ENCODE results near the gene EIF4A3. TPM values are rescaled to one million over a fixed set of nuclear protein-coding genes. Genes with fewer than 3 reads are reported as not detected.
A peak's percentile ranks its signal among the peaks of the same experiment; 100 is the strongest.

EIF4A3 gene
- total and polyA plus RNA-seq, 2 experiments from 2014 or later = 124 to 126 TPM

DNA sequence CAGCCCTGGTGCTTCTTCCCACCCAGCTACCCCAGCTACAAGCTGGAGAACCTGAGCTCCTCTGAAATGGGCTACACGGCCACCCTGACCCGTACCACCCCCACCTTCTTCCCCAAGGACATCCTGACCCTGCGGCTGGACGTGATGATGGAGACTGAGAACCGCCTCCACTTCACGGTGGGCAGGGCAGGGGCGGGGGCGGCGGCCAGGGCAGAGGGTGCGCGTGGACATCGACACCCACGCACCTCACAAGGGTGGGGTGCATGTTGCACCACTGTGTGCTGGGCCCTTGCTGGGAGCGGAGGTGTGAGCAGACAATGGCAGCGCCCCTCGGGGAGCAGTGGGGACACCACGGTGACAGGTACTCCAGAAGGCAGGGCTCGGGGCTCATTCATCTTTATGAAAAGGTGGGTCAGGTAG lies 42.0 kb downstream of the EIF4A3 start:
- peak overlapping the region; percentile 34 for H3K27ac ChIP-seq
- H3K4me3 ChIP-seq = no peak overlapping the region
- TF ChIP-seq, protein P1, sequence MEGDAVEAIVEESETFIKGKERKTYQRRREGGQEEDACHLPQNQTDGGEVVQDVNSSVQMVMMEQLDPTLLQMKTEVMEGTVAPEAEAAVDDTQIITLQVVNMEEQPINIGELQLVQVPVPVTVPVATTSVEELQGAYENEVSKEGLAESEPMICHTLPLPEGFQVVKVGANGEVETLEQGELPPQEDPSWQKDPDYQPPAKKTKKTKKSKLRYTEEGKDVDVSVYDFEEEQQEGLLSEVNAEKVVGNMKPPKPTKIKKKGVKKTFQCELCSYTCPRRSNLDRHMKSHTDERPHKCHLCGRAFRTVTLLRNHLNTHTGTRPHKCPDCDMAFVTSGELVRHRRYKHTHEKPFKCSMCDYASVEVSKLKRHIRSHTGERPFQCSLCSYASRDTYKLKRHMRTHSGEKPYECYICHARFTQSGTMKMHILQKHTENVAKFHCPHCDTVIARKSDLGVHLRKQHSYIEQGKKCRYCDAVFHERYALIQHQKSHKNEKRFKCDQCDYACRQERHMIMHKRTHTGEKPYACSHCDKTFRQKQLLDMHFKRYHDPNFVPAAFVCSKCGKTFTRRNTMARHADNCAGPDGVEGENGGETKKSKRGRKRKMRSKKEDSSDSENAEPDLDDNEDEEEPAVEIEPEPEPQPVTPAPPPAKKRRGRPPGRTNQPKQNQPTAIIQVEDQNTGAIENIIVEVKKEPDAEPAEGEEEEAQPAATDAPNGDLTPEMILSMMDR (IDR thresholded peaks at IDR 0.05; ENCODE audit: low read depth, low read length) = no peak
- no peaks in the 10 kb centered on the region for H3K9me3 ChIP-seq (ENCODE audit: low read depth)
- no peak for DNase-seq (ENCODE audit: low read depth in 1 of 2, low spot score in 1 of 2)
- peaks cover 8% of the 10 kb centered on the region for H3K4me1 ChIP-seq (ENCODE audit: low read depth)
- H3K36me3 ChIP-seq = no peaks in the 10 kb centered on the region
- H3K27me3 ChIP-seq = no peaks in the 10 kb centered on the region

DNA sequence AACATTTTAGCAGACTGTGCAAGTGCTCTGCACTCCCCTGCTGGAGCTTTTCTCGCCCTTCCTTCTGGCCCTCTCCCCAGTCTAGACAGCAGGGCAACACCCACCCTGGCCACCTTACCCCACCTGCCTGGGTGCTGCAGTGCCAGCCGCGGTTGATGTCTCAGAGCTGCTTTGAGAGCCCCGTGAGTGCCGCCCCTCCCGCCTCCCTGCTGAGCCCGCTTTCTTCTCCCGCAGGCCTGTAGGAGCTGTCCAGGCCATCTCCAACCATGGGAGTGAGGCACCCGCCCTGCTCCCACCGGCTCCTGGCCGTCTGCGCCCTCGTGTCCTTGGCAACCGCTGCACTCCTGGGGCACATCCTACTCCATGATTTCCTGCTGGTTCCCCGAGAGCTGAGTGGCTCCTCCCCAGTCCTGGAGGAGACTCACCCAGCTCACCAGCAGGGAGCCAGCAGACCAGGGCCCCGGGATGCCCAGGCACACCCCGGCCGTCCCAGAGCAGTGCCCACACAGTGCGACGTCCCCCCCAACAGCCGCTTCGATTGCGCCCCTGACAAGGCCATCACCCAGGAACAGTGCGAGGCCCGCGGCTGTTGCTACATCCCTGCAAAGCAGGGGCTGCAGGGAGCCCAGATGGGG lies 42.5 kb downstream of the EIF4A3 start:
- Histone ChIP-seq H3K27ac (peak overlapping the region; percentile 34), H3K4me3 (no peak overlapping the region), H3K4me1 (ENCODE audit: low read depth) (peaks cover 8% of the 10 kb centered on the region), H3K9me3 (ENCODE audit: low read depth) (no peaks in the 10 kb centered on the region), H3K36me3 (no peaks in the 10 kb centered on the region), H3K27me3 (no peaks in the 10 kb centered on the region)
- peak; percentile 52 to 55 for DNase-seq (ENCODE audit: low read depth in 1 of 2, low spot score in 1 of 2)
- TF ChIP-seq, protein P1 (IDR thresholded peaks at IDR 0.05; ENCODE audit: low read depth, low read length) = no peak

DNA sequence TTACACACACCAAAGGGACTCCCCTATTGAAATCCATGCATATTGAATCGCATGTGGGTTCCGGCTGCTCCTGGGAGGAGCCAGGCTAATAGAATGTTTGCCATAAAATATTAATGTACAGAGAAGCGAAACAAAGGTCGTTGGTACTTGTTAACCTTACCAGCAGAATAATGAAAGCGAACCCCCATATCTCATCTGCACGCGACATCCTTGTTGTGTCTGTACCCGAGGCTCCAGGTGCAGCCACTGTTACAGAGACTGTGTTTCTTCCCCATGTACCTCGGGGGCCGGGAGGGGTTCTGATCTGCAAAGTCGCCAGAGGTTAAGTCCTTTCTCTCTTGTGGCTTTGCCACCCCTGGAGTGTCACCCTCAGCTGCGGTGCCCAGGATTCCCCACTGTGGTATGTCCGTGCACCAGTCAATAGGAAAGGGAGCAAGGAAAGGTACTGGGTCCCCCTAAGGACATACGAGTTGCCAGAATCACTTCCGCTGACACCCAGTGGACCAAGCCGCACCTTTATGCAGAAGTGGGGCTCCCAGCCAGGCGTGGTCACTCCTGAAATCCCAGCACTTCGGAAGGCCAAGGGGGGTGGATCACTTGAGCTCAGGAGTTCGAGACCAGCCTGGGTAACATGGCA lies 43.4 kb downstream of the EIF4A3 start:
- H3K9me3 ChIP-seq (ENCODE audit: low read depth) = no peaks in the 10 kb centered on the region
- TF ChIP-seq, protein P1 (IDR thresholded peaks at IDR 0.05; ENCODE audit: low read depth, low read length) = no peak
- no peak for DNase-seq (ENCODE audit: low read depth in 1 of 2, low spot score in 1 of 2)

DNA sequence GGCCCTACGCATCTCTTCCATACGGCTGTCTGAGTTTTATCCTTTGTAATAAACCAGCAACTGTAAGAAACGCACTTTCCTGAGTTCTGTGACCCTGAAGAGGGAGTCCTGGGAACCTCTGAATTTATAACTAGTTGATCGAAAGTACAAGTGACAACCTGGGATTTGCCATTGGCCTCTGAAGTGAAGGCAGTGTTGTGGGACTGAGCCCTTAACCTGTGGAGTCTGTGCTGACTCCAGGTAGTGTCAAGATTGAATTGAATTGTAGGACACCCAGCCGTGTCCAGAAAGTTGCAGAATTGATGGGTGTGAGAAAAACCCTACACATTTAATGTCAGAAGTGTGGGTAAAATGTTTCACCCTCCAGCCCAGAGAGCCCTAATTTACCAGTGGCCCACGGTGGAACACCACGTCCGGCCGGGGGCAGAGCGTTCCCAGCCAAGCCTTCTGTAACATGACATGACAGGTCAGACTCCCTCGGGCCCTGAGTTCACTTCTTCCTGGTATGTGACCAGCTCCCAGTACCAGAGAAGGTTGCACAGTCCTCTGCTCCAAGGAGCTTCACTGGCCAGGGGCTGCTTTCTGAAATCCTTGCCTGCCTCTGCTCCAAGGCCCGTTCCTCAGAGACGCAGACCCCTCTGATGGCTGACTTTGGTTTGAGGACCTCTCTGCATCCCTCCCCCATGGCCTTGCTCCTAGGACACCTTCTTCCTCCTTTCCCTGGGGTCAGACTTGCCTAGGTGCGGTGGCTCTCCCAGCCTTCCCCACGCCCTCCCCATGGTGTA lies 44.1 kb downstream of the EIF4A3 start:
- DNase-seq (ENCODE audit: low read depth in 1 of 2, low spot score in 1 of 2) = no peak
- no peak overlapping the region for H3K27ac ChIP-seq
- H3K9me3 ChIP-seq (ENCODE audit: low read depth) = no peaks in the 10 kb centered on the region
- no peaks in the 10 kb centered on the region for H3K27me3 ChIP-seq
- H3K36me3 ChIP-seq = no peaks in the 10 kb centered on the region
- TF ChIP-seq, protein P1 (IDR thresholded peaks at IDR 0.05; ENCODE audit: low read depth, low read length) = no peak
- no peak overlapping the region for H3K4me3 ChIP-seq
- peaks cover 8% of the 10 kb centered on the region for H3K4me1 ChIP-seq (ENCODE audit: low read depth)

More for the DNA sequence above, 43.4 kb downstream of the EIF4A3 start:
- Histone ChIP-seq H3K4me1 (ENCODE audit: low read depth) (peaks cover 8% of the 10 kb centered on the region), H3K36me3 (no peaks in the 10 kb centered on the region), H3K27me3 (no peaks in the 10 kb centered on the region), H3K4me3 (no peak overlapping the region), H3K27ac (peak overlapping the region; percentile 34)

DNA sequence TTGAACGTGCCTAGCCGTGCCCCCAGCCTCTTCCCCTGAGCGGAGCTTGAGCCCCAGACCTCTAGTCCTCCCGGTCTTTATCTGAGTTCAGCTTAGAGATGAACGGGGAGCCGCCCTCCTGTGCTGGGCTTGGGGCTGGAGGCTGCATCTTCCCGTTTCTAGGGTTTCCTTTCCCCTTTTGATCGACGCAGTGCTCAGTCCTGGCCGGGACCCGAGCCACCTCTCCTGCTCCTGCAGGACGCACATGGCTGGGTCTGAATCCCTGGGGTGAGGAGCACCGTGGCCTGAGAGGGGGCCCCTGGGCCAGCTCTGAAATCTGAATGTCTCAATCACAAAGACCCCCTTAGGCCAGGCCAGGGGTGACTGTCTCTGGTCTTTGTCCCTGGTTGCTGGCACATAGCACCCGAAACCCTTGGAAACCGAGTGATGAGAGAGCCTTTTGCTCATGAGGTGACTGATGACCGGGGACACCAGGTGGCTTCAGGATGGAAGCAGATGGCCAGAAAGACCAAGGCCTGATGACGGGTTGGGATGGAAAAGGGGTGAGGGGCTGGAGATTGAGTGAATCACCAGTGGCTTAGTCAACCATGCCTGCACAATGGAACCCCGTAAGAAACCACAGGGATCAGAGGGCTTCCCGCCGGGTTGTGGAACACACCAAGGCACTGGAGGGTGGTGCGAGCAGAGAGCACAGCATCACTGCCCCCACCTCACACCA lies 44.8 kb downstream of the EIF4A3 start:
- Histone ChIP-seq H3K4me1 (ENCODE audit: low read depth) (peaks cover 8% of the 10 kb centered on the region), H3K4me3 (peak overlapping the region; percentile 89), H3K27me3 (no peaks in the 10 kb centered on the region), H3K9me3 (ENCODE audit: low read depth) (no peaks in the 10 kb centered on the region), H3K36me3 (no peaks in the 10 kb centered on the region), H3K27ac (no peak overlapping the region)
- DNase-seq (ENCODE audit: low read depth in 1 of 2, low spot score in 1 of 2) = peak; percentile 26 to 30
- TF ChIP-seq, protein P1 (IDR thresholded peaks at IDR 0.05; ENCODE audit: low read depth, low read length) = no peak

Data from cardiac muscle cell (in vitro differentiated cells and primary cell).